Mucosa of gallbladder (tissue), 1 donor: ENCODE data around the gene CTAGE4. TPM values are rescaled to one million over a fixed set of nuclear protein-coding genes. Genes with fewer than 3 reads are reported as not detected.
"Not testable (repeated sequence)": the region's sequence is repeated elsewhere in the genome, so short reads cannot be mapped to it uniquely, and the experiment has no call there.

Experiments used
- DNase-seq: peaks from one replicate; pipeline ENCODE4 v3.0.0-alpha.2; 2020; ENCODE audit warnings: low spot score
- total RNA-seq: library from RNA; stranded (reverse); gene quantifications from one replicate; pipeline ENCODE4 v1.2.1, GENCODE V29; 2021
- donor health status: DM: no; HTN: no; CAD: no.

CTAGE4 gene
- 7.5 TPM for total RNA-seq

GRCh38 chr7:144183166-144183565, at the start of gene CTAGE4:
CTAGE4 (plus strand) TSS chr7:144183466; CDS start chr7:144183504, 38 bp downstream.
- DNase-seq: not testable (repeated sequence)

GRCh38 chr7:144134116-144134515, 49.1 kb upstream of the CTAGE4 start:
- DNase-seq: no peak

- DNase-seq: no peak
Observed at GRCh38 chr7:144137501-144137900, 45.8 kb upstream of the CTAGE4 start.

DNA sequence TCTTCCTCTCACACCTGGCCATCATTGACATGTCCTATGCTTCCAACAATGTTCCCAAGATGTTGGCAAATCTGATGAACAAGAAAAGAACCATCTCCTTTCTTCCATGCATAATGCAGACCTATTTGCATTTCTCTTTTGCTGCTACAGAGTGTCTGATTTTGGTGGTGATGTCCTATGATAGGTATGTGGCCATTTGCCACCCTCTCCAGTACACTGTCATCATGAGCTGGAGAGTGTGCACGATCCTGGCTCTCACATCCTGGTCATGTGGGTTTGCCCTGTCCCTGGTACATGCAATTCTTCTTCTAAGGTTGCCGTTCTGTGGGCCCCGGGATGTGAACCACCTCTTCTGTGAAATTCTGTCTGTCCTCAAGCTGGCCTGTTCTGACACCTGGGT, 41.1 kb upstream of the CTAGE4 start:
- DNase-seq: no peak

DNA sequence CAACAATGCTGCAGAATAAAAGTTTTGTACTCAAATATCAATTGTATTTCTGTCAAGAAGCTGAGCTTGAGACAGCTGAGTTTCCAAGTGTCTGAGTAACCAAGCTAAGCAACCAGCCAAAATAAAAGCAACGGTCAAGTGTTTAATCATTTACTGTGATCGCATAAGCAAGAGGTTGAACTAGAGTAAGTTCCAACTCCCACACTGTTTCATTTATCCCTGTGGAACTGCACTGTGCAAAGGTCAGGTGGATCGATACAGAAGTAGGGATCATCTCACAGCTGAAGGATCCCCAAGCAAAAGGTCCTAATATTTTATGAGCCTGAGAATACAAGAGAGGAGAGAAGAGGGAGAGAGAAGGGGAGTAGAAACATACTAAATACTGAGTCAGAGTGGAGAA, 38.8 kb upstream of the CTAGE4 start:
- no peak for DNase-seq

DNA sequence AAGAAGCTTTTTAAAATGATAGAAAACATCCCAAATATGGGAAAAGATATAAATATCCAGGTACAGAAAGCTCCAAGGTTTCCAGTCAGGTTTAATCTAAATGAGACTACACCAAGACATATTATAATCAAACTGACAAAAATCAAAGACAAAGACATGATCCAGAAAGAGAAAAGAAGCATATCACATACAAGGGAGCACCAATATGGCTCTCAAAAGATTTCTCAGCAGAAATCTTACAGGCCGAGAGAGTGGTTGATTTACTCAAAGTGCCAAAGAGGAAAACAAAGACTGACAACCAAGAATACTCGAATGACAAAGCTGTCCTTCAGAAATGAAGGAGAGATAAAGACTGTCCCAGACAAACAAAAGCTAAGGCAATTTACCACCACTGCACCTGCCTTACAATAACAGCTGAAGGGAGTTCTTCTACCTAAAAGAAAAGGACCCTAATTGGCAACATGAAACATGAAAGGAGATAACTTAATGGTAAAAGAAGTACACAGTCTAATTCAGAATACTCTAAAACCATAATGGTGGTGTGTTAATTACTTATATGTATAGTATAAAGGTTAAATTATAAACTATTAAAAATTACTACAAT, 34.9 kb upstream of the CTAGE4 start:
- DNase-seq: no peak

GRCh38 chr7:144158861-144159260, 24.4 kb upstream of the CTAGE4 start:
- no peak for DNase-seq

DNA sequence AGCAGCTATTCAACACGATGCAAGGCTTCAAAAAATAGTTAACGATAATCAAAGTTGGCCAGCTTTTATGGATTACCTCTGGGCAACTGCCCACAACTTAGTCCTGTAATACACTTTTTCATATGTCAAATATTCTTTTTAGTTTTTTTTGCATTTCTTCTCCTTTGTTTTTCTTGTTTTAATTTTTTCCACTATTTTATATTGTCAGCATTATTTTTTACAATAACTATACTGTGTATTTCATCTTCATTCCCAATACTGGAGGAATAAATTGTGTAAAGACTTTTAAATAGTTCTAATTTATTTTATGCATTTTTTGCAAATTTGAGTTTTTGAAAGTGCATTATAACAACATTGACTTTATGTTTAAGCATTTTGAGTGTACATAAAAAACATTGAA, 18.5 kb upstream of the CTAGE4 start:
- no peak for DNase-seq

DNA sequence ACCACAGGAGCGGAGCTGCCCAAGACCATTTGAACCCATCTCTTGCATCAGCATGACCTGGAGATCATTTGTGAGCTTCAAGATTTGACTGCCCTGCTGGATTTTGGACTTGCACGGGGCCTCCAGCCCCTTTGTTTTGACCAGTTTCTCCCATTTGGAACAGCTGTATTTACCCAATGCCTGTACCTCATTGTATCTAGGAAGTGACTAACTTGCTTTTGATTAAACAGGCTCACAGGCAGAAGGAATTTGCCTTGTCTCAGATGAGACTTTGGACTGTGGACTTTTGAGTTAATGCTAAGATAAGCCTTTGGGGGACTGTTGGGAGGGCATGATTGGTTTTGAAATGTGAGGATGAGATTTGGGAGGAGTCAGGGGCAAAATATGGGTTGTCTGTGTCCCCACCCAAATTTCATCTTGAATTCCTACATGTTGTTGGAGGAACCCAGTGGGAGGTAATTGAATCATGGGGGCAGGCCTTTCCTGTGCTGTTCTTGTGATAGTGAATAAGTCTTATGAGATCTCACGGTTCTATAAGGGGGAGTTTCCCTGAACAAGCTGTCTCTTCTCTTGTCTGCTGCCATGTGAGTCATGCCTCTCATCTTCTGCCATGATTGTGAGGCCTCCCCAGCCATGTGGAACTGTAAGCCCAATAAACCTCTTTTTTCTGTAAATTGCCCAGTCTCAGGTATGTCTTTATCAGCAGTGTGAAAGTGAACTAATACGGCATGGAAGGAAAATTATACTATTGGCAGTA, 11.5 kb upstream of the CTAGE4 start:
- not testable (repeated sequence) for DNase-seq

DNA sequence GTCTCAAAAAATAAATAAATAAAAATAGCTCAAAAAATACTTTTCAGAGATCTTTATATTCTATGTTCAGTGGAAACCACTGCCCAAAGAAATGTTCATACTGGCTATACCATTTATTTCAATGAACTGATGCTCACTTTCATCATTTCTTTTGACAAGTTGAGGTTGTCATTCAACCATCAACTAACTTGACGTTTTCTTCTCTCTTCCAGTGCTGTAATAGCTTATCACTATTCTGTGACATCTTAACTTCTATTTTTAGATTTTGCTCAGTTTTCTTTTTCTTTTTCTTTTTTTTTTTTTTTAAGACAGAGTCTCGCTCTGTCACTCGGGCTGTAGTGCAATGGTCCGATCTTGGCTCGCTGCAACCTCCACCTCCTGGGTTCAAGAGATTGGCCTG, 8.7 kb upstream of the CTAGE4 start:
- no peak for DNase-seq

DNA sequence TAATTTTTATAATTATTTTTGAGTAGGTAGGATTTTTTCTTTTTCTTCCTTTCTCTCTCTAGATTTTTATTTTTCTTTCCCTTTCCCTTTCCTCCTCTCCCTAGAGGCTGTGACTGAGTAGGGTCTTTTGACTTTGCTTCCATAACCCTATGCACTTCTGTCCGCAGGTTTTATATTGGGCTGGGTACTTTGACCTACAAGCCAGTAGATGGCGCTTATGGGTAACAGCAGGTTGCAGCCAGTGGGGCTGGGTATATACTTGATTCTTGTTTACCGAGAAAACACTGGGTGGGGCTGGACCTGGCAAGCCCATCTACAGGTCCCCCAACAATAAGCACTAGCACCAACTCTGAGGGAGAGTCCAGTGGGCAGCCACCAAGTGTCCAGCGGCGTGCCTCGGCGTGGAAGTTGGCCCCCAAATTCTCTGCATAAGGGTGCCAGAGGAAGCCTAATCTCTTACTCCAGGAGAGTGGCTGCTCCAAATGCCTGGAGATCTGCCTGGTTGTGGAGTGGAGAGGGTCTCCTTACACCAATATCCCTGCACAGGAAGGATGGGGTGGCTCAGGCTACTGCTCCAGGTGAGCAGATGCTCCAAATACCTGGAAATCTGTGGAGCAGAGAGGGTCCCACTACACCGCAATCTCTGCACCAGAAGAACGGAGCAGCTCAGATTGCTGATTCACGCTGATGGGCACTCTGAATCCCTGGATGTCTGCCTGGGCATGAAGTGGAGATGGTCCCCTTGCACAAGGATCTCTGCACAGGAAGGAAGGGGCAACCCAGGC, 4.7 kb upstream of the CTAGE4 start:
- not testable (repeated sequence) for DNase-seq

DNA sequence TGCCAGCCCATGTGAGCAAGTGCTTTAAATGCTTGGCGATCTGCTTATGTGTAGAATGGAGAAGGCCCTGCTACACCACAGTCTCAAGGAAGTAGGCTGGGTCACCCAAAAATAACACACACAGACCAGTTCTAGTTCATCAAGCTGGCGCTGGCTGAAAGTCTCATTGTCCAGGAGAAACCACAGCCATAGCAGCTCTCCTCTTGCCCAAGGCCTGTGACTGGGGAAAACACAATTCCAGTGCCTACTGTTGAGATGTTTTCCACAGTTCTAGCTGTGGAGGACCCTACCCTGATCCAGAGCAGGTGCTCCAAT, 4.1 kb upstream of the CTAGE4 start:
- DNase-seq: not testable (repeated sequence)

- DNase-seq: not testable (repeated sequence)
Observed at GRCh38 chr7:144187848-144188247, 4.6 kb downstream of the CTAGE4 start.

DNA sequence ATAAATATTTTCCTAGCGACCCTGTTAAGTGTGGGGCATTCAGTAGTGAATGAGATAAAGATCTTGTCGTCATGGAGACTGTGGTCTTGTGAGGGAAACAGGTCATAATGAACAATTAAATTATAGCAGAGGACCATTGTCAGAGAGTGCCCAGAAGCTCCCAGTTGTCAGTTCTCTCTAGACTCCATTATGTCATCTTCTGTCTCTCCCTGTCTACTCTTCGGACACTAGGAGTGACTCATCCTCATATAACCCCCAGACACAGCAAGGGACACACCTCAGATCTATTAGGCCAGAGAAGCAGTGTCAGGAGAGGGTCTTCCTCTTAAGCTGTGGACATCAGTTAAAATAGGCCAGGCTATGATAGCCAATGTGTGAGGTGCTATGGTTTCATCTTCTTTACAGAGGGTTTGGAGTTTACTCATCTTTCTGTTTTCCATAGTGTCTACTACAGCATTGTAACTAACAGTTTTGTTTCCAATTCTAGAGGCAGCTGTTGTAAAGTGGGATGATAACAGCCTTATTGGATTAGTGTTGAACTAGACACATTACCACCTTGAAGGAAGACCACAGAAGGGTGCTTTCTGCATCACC, 5.4 kb downstream of the CTAGE4 start:
- DNase-seq: not testable (repeated sequence)

DNA sequence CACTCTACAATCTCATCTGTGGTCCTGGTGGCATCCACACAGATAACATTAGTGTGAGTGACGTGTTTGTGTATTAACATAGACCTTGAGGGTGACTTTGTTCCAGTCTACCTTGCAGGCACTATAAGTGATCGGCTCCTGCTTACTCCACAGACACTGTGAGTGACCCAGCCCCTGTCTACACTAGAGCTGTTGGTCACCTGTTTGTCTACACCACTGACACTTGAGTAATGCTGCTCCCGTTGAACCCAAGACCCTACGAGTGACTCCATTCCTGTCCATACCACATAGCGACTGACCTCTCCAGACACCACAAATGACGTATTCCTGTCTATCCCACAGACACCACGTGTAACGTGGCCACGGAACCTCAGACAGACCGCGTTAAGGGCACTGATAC, 10.5 kb downstream of the CTAGE4 start:
- not testable (repeated sequence) for DNase-seq

DNA sequence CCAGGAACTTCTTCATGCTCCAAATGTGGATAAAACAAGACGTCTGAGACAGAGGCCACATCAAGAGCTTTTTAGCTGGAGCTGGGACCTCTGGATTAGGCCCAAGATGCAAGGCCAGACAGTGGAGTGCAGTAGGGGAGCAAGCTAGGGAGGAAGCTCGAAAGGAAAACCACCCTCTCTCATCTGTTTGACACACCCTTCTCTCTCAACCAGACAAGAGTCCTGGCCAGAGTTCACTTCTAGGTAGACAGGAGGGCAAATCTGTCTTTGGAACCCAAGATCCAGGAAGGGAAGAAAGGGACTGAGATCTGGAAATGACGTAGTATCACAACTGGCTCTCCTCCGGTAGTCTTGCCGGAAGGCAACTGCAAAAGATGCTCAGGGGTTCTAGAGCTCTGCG, 11.2 kb downstream of the CTAGE4 start:
- not testable (repeated sequence) for DNase-seq

DNA sequence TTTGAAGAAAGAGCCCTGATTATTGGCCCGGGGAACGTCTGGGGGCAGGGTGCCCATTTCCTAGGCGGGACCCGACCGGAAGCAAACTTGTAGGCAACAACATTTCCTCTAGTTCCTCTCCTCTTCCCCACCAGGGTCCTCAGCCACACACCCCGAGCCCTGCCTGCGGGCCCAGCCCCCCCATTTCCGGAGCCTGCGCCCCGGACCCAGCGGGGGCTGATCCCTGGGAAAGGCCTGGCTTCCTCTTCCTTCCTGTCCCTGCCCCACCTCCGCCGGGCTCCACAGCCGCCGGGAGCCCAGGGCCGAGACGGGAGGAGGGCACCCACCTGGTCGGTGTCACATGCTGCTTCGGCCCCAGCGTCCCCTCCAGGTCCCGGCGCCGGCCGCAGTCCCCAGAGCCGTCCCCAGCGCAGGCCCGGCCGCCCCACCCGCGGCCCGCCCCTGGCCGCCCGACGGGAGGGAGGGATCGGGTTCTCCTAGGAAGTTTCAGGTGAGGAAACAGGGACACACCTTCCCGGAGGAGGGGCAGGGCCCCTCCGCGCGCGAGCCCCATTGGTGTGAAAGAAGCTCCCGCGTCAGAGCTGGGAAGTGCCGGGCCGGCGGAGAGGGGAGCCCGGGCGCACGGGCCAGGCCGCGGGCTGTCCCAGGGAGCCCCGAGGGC, 12.1 kb downstream of the CTAGE4 start, which contains the start of gene ARHGEF35:
TSS of gene ARHGEF35 (minus strand) at position 622 of the 661 bp plus-strand sequence. CDS start 7,450 bp downstream, outside the sequence.
- DNase-seq: not testable (repeated sequence)

DNA sequence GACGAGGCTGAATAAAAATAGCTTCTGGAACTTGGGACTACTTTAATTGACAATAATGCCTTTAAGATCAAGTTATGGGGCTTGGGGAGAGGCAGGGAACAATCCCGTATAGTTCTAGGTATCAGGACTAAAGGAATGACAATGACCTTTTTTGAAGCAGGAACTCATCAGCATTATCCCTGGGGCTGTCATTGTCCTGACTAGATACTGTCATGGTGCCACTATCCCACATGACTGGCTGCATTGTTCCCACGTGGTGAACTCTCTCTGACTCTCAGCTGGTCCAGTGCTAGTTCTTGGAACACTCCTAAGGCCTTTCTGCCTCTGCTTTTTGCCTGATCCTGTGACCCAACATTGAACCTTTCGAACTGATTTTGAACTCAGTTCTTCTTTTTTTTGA, 15.7 kb downstream of the CTAGE4 start:
- DNase-seq: not testable (repeated sequence)

DNA sequence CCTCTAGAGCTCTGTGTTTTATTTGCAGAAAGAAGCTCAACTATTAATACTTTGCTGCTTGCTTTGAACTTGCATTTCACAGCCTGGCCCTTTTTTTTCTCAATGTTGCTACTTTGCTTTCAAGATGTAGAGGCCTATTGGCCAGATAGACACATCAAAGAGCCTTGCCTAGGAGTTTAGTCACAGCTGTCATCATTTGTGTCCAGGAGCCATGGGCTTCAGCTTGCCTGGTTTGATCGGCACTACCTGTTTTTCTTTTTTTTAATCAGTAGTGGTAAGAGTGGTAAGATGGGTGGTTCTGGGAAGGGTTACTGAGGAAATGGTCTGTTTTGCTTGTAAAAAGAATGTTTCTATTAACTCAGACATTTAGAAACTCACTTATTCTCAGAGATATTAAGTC, 18.7 kb downstream of the CTAGE4 start:
- not testable (repeated sequence) for DNase-seq

GRCh38 chr7:144203086-144203485, 19.8 kb downstream of the CTAGE4 start:
- not testable (repeated sequence) for DNase-seq

- DNase-seq: not testable (repeated sequence)
Observed at GRCh38 chr7:144205306-144205705, 22.0 kb downstream of the CTAGE4 start.

DNA sequence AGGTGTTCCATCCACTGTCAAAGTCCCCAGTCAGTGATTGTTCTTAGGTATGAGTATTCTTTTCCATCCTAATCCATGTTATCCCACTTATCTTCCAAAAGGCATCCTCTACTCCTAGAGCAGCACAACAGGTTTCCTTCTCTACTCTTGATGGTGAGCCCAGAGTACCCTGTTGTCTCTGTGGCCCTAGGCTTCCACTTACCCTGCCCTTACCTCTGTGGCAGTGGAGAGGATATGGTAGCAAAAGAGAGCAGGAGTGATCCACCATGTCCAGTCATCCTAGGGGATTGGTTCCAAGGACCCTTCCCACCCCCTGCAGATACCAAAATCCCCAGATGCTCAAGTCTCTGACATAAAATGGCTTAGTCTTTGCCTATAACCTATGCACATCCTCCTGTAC, 33.9 kb downstream of the CTAGE4 start:
- DNase-seq: not testable (repeated sequence)
